ENCODE data around the gene MIS18A.

GRCh38 chr21:32328595-32328994, 49.7 kb upstream of the MIS18A start:
- TF ChIP-seq, protein P1, sequence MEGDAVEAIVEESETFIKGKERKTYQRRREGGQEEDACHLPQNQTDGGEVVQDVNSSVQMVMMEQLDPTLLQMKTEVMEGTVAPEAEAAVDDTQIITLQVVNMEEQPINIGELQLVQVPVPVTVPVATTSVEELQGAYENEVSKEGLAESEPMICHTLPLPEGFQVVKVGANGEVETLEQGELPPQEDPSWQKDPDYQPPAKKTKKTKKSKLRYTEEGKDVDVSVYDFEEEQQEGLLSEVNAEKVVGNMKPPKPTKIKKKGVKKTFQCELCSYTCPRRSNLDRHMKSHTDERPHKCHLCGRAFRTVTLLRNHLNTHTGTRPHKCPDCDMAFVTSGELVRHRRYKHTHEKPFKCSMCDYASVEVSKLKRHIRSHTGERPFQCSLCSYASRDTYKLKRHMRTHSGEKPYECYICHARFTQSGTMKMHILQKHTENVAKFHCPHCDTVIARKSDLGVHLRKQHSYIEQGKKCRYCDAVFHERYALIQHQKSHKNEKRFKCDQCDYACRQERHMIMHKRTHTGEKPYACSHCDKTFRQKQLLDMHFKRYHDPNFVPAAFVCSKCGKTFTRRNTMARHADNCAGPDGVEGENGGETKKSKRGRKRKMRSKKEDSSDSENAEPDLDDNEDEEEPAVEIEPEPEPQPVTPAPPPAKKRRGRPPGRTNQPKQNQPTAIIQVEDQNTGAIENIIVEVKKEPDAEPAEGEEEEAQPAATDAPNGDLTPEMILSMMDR (IDR thresholded peaks at IDR 0.05): no peak
- TF ChIP-seq POLR2A (IDR thresholded peaks at IDR 0.05): no peak
